Spleen (tissue), 7 donors: Measurements from ENCODE around the gene SLC39A11.

Source experiments
- CTCF ChIP-seq, 11 experiments: fragments of 200-600 bp in 7 of 11; fragments of 450-650 bp in 4 of 11; sonication (generic) in 4 of 11; IDR thresholded peaks in 8 of 11; conservative IDR thresholded peaks in 3 of 11; 1 replicate in 7 of 11; 2 replicates in 4 of 11; pipeline versions ENCODE4 v1.4.0 to v1.8.0; 2016 to 2021; ENCODE audit warnings: antibody characterized with exemption in 11 of 11, inconsistent platforms in 4 of 11, mild to moderate bottlenecking in 1 of 11
- POLR2A ChIP-seq, 3 donors: fragments of 450-650 bp; IDR thresholded peaks; one replicate each; pipeline ENCODE4 v1.5.1; 2017; ENCODE audit warnings: antibody characterized with exemption in 3 of 3, mild to moderate bottlenecking in 1 of 3
- donor health status: DM: no; HTN: no; CAD: no; lungs with moderate emphysema.
- donor health status: DM: no; HTN: no; CAD: no.
- donor health status: DM: no; HTN: no; CAD: no.

- no peak for TF ChIP-seq CTCF (IDR thresholded peaks at IDR 0.05 in 8 of 11, conservative IDR thresholded peaks at IDR 0.05 in 3 of 11)
- TF ChIP-seq POLR2A (IDR thresholded peaks at IDR 0.05): no peak
Measured at GRCh38 chr17:72991651-72992050, 100.8 kb downstream of the SLC39A11 start.
